Neural progenitor cell (in vitro differentiated cells): ENCODE results near the gene BCL2A1. TPM values are rescaled to one million over a fixed set of nuclear protein-coding genes. Genes with fewer than 3 reads are reported as not detected.

Experiments used
- DNase-seq: peaks from one replicate; pipeline ENCODE4 v3.0.0-alpha.2; 2016; ENCODE audit warnings: low spot score
- H2AFZ ChIP-seq: fragments of 200-600 bp; sonication (generic); replicated peaks from 2 replicates; pipeline ENCODE4 v1.6.1; 2016; ENCODE audit warnings: antibody characterized with exemption
- H3F3A ChIP-seq: fragments of 200-600 bp; sonication (generic); 2 replicates; pipeline ENCODE4 v1.6.1; 2016; ENCODE audit warnings: antibody characterized with exemption, low read depth
- H3K27ac ChIP-seq: fragments of 200-600 bp; sonication (generic); 2 replicates; pipeline ENCODE4 v1.5.1; 2016; ENCODE audit warnings: mild to moderate bottlenecking
- H3K27me3 ChIP-seq: fragments of 200-600 bp; sonication (generic); 2 replicates; pipeline ENCODE4 v1.6.1; 2016; ENCODE audit warnings: mild to moderate bottlenecking, moderate library complexity
- H3K36me3 ChIP-seq: fragments of 200-600 bp; sonication (generic); 2 replicates; pipeline ENCODE4 v1.5.1; 2016
- H3K4me1 ChIP-seq: fragments of 200-600 bp; sonication (generic); 2 replicates; pipeline ENCODE4 v1.6.1; 2016; ENCODE audit warnings: mixed run types
- H3K4me2 ChIP-seq: fragments of 200-600 bp; sonication (generic); 2 replicates; pipeline ENCODE4 v1.6.1; 2016
- H3K4me3 ChIP-seq: fragments of 200-600 bp; sonication (generic); 2 replicates; pipeline ENCODE4 v1.5.1; 2016
- H3K79me2 ChIP-seq: fragments of 200-600 bp; sonication (generic); 2 replicates; pipeline ENCODE4 v1.6.1; 2016; ENCODE audit warnings: low read depth
- H3K9ac ChIP-seq: fragments of 200-600 bp; sonication (generic); 2 replicates; pipeline ENCODE4 v1.6.1; 2016
- H3K9me3 ChIP-seq: fragments of 200-600 bp; sonication (generic); 2 replicates; pipeline ENCODE4 v1.5.1; 2016; ENCODE audit warnings: low read depth
- H4K20me1 ChIP-seq: fragments of 200-600 bp; sonication (generic); 2 replicates; pipeline ENCODE4 v1.6.1; 2016; ENCODE audit warnings: low read depth
- H3K27ac Mint-ChIP-seq: 3 replicates; pipeline ENCODE4 v1.8.0; 2021; ENCODE audit warnings: mixed read lengths
- H3K27me3 Mint-ChIP-seq: 2 replicates; pipeline ENCODE4 v1.8.0; 2022; ENCODE audit warnings: low read depth, mild to moderate bottlenecking, inconsistent platforms, moderate library complexity, mixed read lengths; ENCODE audit not compliant: insufficient read depth
- H3K36me3 Mint-ChIP-seq: 3 replicates; pipeline ENCODE4 v1.8.0; 2021; ENCODE audit warnings: mixed read lengths
- H3K4me1 Mint-ChIP-seq: 3 replicates; pipeline ENCODE4 v1.8.0; 2021; ENCODE audit warnings: mixed read lengths
- H3K4me3 Mint-ChIP-seq: 3 replicates; pipeline ENCODE4 v1.8.0; 2021; ENCODE audit warnings: mild to moderate bottlenecking, moderate library complexity, mixed read lengths
- H3K9me3 Mint-ChIP-seq: 3 replicates; pipeline ENCODE4 v1.8.0; 2020; ENCODE audit warnings: mixed read lengths
- CTCF ChIP-seq: fragments of 200-600 bp; sonication (generic); IDR thresholded peaks from 2 replicates; pipeline ENCODE4 v1.5.1; 2017; ENCODE audit warnings: antibody characterized with exemption, mild to moderate bottlenecking
- EZH2 ChIP-seq: fragments of 200-600 bp; sonication (generic); IDR thresholded peaks from 2 replicates; pipeline ENCODE4 v1.6.1; 2017; ENCODE audit warnings: antibody characterized with exemption, mild to moderate bottlenecking, moderate library complexity
- EZH2phosphoT487 ChIP-seq: fragments of 200-600 bp; sonication (generic); IDR thresholded peaks from 2 replicates; pipeline ENCODE4 v1.6.1; 2017; ENCODE audit warnings: antibody characterized with exemption
- total RNA-seq: library from RNA; depleted of rRNA; stranded (reverse); fragments of >200 nt; gene quantifications from 2 replicates; pipeline ENCODE4 v1.2.3, GENCODE V29; 2015; ENCODE audit warnings: low replicate concordance

Gene BCL2A1
- total RNA-seq, 1 donor from 2014 or later, result not detected

- H3K4me2 ChIP-seq, result no peak overlapping the region
- no peaks in the 10 kb centered on the region for H3K4me1 ChIP-seq
- no peaks in the 10 kb centered on the region for H3K27me3 ChIP-seq
- TF ChIP-seq EZH2, result no peak
- TF ChIP-seq EZH2phosphoT487, result no peak
- no peak for TF ChIP-seq CTCF
- no peak overlapping the region for H3K4me3 ChIP-seq
- Mint-ChIP-seq H3K36me3 (no peaks in the 10 kb centered on the region), H3K4me3 (no peak overlapping the region), H3K27me3 (peaks cover 5% of the 10 kb centered on the region), H3K4me1 (no peaks in the 10 kb centered on the region), H3K9me3 (no peaks in the 10 kb centered on the region), H3K27ac (no peak overlapping the region)
- no peaks in the 10 kb centered on the region for H4K20me1 ChIP-seq
- no peaks in the 10 kb centered on the region for H3K36me3 ChIP-seq
- no peak overlapping the region for H3K27ac ChIP-seq
- H3K79me2 ChIP-seq, result no peaks in the 10 kb centered on the region
- no peaks in the 10 kb centered on the region for H3K9me3 ChIP-seq
- no peak overlapping the region for H2AFZ ChIP-seq
- no peaks in the 10 kb centered on the region for H3F3A ChIP-seq
- H3K9ac ChIP-seq, result no peak overlapping the region
- DNase-seq, result no peak
Measured at GRCh38 chr15:79950247-79950646, 20.7 kb downstream of the BCL2A1 start.

- Histone ChIP-seq H3F3A (no peaks in the 10 kb centered on the region), H3K9ac (no peak overlapping the region), H3K4me1 (no peaks in the 10 kb centered on the region), H3K4me2 (no peak overlapping the region), H3K36me3 (no peaks in the 10 kb centered on the region), H3K27me3 (no peaks in the 10 kb centered on the region), H3K4me3 (no peak overlapping the region), H3K79me2 (no peaks in the 10 kb centered on the region), H3K9me3 (no peaks in the 10 kb centered on the region), H3K27ac (no peak overlapping the region), H4K20me1 (no peaks in the 10 kb centered on the region), H2AFZ (no peak overlapping the region)
- no peaks in the 10 kb centered on the region for H3K36me3 Mint-ChIP-seq
- TF ChIP-seq EZH2 (no peak), EZH2phosphoT487 (no peak), CTCF (no peak)
- H3K9me3 Mint-ChIP-seq, result no peaks in the 10 kb centered on the region
- peaks cover 5% of the 10 kb centered on the region for H3K27me3 Mint-ChIP-seq
- no peaks in the 10 kb centered on the region for H3K4me1 Mint-ChIP-seq
- H3K4me3 Mint-ChIP-seq, result no peak overlapping the region
- DNase-seq, result no peak
- no peak overlapping the region for H3K27ac Mint-ChIP-seq
Measured at GRCh38 chr15:79948761-79949160, 22.2 kb downstream of the BCL2A1 start.

GRCh38 chr15:79948095-79948695 lies 22.8 kb downstream of the BCL2A1 start:
- Mint-ChIP-seq H3K27me3 (peaks cover 5% of the 10 kb centered on the region), H3K4me3 (no peak overlapping the region), H3K36me3 (no peaks in the 10 kb centered on the region), H3K4me1 (no peaks in the 10 kb centered on the region), H3K27ac (no peak overlapping the region), H3K9me3 (no peaks in the 10 kb centered on the region)
- no peak overlapping the region for H3K4me3 ChIP-seq
- no peak overlapping the region for H3K9ac ChIP-seq
- no peak overlapping the region for H2AFZ ChIP-seq
- no peaks in the 10 kb centered on the region for H3K9me3 ChIP-seq
- no peaks in the 10 kb centered on the region for H3F3A ChIP-seq
- no peak overlapping the region for H3K27ac ChIP-seq
- no peaks in the 10 kb centered on the region for H4K20me1 ChIP-seq
- H3K27me3 ChIP-seq, result no peaks in the 10 kb centered on the region
- H3K4me2 ChIP-seq, result no peak overlapping the region
- H3K36me3 ChIP-seq, result no peaks in the 10 kb centered on the region
- H3K79me2 ChIP-seq, result no peaks in the 10 kb centered on the region
- no peak for DNase-seq
- TF ChIP-seq CTCF (no peak), EZH2 (no peak), EZH2phosphoT487 (no peak)
- no peaks in the 10 kb centered on the region for H3K4me1 ChIP-seq
